NCI-H1694 treated with DMSO at 0.1 percent for 48 hours (cell line): ENCODE measurements around the gene PNN.
"Not testable (repeated sequence)": the region's sequence is repeated elsewhere in the genome, so short reads cannot be mapped to it uniquely, and the experiment has no call there.

Source experiments
- DNase-seq: peaks from one replicate; lab custom pipeline; 2025; lab: John Stamatoyannopoulos, UW

Gene PNN

DNA sequence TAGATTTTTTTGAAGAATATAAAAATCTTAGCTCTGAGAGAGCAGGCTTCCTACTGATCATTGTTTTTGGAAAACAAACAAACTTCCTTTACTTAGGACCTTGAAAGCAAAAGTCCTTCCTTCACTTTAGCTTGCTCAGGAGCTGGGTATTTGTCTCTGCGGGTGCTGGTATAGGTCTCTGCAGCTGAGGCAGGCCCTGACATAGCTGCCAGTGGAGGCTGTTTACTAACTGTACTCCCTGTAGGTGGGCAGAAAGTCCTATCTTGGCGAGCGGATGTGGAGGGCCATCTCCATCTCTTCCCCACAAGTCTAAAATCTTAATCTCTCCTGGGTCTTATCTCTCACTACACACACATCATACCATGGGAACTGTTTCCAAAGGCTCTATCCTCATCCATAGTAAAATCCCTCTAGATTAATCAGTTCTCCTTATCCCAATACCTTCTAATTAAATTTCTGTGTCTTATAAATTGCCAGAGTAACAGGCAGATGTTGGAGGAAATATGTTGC, 54.6 kb downstream of the PNN start:
- DNase-seq: no peak

- no peak for DNase-seq
Measured at GRCh38 chr14:39230416-39231035, 55.5 kb downstream of the PNN start.

GRCh38 chr14:39231751-39232553, 56.9 kb downstream of the PNN start:
- DNase-seq: not testable (repeated sequence)
